GM19099 (cell line): ENCODE data around the gene VPS37B.

Experiments used
- POLR2A ChIP-seq: IDR thresholded peaks from 3 replicates; pipeline ENCODE4 v1.6.1; 2011; ENCODE audit warnings: low read depth; ENCODE audit not compliant: insufficient read length; ENCODE audit errors: extremely low read depth

VPS37B gene

GRCh38 chr12:122853582-122854245 is 42.2 kb downstream of the VPS37B start:
- TF ChIP-seq POLR2A = no peak

- TF ChIP-seq POLR2A = no peak
Measured at GRCh38 chr12:122852336-122853275, 43.3 kb downstream of the VPS37B start.

GRCh38 chr12:122851820-122852219 is 44.1 kb downstream of the VPS37B start:
- no peak for TF ChIP-seq POLR2A

- no peak for TF ChIP-seq POLR2A
Measured at GRCh38 chr12:122850695-122851350, 45.1 kb downstream of the VPS37B start.

GRCh38 chr12:122850048-122850445 is 45.9 kb downstream of the VPS37B start:
- TF ChIP-seq POLR2A = no peak

GRCh38 chr12:122849352-122850047 is 46.4 kb downstream of the VPS37B start:
- TF ChIP-seq POLR2A = no peak

- TF ChIP-seq POLR2A = no peak
Measured at GRCh38 chr12:122848471-122849351, 47.2 kb downstream of the VPS37B start.

GRCh38 chr12:122847921-122848421 is 48.0 kb downstream of the VPS37B start:
- no peak for TF ChIP-seq POLR2A

- TF ChIP-seq POLR2A = no peak
Measured at GRCh38 chr12:122847516-122847836, 48.4 kb downstream of the VPS37B start.

GRCh38 chr12:122846622-122847515 is 49.1 kb downstream of the VPS37B start:
- TF ChIP-seq POLR2A = no peak

- no peak for TF ChIP-seq POLR2A
Measured at GRCh38 chr12:122845865-122846621, 49.9 kb downstream of the VPS37B start.
